ENCODE results near the gene UBE2Q1.

UBE2Q1 gene
- total RNA-seq = 73.5 to 134 (median 121) reads per million in 9 experiments

DNA sequence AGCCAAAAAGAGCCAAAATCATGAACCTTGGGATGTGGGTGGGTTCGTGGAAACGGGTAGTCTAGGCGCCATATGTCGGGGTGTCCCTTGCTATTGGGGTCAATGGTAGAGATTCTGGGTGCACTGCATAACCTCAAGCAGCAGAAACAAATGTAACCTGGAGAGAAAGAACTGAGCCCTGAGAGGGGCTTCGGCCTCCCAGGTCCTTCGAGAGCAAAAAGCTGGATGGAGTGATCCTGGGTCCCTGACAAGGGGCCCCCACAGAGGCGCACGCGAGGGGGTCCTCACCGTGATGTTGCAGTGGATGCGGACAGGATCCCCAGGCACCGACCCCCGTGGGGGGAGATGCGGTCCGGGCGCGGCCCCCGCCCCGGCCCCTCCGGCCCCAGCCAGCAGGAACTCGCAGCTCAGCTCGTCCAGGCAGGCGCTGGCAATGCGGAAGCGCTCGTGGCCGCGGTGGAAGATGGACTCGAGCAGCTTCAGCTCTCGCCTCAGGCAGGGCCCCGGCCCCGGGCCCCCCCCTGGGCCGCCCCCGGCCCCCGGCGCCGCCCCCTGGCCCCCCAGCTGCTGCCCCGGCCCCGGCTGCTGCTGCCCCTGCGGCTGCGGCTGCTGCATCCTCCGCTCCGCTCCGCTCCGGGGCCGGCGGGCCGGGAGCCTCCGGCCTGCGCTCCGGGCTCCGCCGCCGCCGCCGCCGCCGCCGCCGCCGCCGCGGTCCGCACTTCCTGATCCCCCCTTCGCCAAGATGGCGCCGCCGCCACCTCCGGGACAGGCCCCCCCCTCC, at the start of gene UBE2Q1:
UBE2Q1 (minus strand) TSS at position 724 of the 781 bp plus-strand sequence; CDS start at position 615, 109 bp downstream.
- Mint-ChIP-seq H3K4me1 (ENCODE audit: low read depth in 2 of 2) (peaks cover 33 to 40% of the 10 kb centered on the region in 2 donors), H3K9me3 (no peaks in the 10 kb centered on the region), H3K36me3 (ENCODE audit: insufficient read depth) (peaks cover 46% of the 10 kb centered on the region), H3K27me3 (no peaks in the 10 kb centered on the region), H3K4me3 (peak within 1 kb of the TSS; percentile 93 to 94), H3K27ac (peak within 1 kb of the TSS; percentile 88 to 92)
- peak; percentile 1 for ATAC-seq (replicated peaks)
- DNase-seq = peak; percentile 25 to 31 (median 29)

GRCh38 chr1:154607609-154608396, 49.3 kb upstream of the UBE2Q1 start, which contains the start of gene ADAR:
Gene ADAR (minus strand): TSS chr1:154608186. CDS start chr1:154608006, 180 bp downstream.
- peak; percentile 83 to 87 (median 86) for DNase-seq
- peaks cover 34% of the 10 kb centered on the region for H3K36me3 Mint-ChIP-seq (ENCODE audit: insufficient read depth)
- H3K27me3 Mint-ChIP-seq = no peaks in the 10 kb centered on the region
- peak; percentile 83 for ATAC-seq (replicated peaks)
- H3K4me1 Mint-ChIP-seq (ENCODE audit: low read depth in 2 of 2) = peaks cover 46 to 70% of the 10 kb centered on the region in 2 donors
- H3K27ac Mint-ChIP-seq = peak within 1 kb of the TSS; percentile 86 to 92
- H3K9me3 Mint-ChIP-seq = no peaks in the 10 kb centered on the region
- H3K4me3 Mint-ChIP-seq = peak within 1 kb of the TSS; percentile 74 to 89

GRCh38 chr1:154607106-154607608, 48.7 kb upstream of the UBE2Q1 start:
- no peak for ATAC-seq (replicated peaks)

GRCh38 chr1:154605534-154605933, 47.1 kb upstream of the UBE2Q1 start:
- H3K27ac Mint-ChIP-seq = peak overlapping the region; percentile 23 to 92
- no peaks in the 10 kb centered on the region for H3K9me3 Mint-ChIP-seq
- ATAC-seq (replicated peaks) (no peak), DNase-seq (no peak)
- peaks cover 48 to 80% of the 10 kb centered on the region in 2 donors for H3K4me1 Mint-ChIP-seq (ENCODE audit: low read depth in 2 of 2)
- no peaks in the 10 kb centered on the region for H3K27me3 Mint-ChIP-seq
- H3K4me3 Mint-ChIP-seq = peak overlapping the region; percentile 37 to 74
- peaks cover 51% of the 10 kb centered on the region for H3K36me3 Mint-ChIP-seq (ENCODE audit: insufficient read depth)

More at GRCh38 chr1:154607106-154607608, 48.7 kb upstream of the UBE2Q1 start:
- H3K4me3 Mint-ChIP-seq = peak overlapping the region; percentile 74 to 89
- no peaks in the 10 kb centered on the region for H3K27me3 Mint-ChIP-seq
- peak overlapping the region; percentile 86 to 92 for H3K27ac Mint-ChIP-seq
- no peak for DNase-seq
- no peaks in the 10 kb centered on the region for H3K9me3 Mint-ChIP-seq
- peaks cover 37% of the 10 kb centered on the region for H3K36me3 Mint-ChIP-seq (ENCODE audit: insufficient read depth)
- peaks cover 46 to 72% of the 10 kb centered on the region in 2 donors for H3K4me1 Mint-ChIP-seq (ENCODE audit: low read depth in 2 of 2)

DNA sequence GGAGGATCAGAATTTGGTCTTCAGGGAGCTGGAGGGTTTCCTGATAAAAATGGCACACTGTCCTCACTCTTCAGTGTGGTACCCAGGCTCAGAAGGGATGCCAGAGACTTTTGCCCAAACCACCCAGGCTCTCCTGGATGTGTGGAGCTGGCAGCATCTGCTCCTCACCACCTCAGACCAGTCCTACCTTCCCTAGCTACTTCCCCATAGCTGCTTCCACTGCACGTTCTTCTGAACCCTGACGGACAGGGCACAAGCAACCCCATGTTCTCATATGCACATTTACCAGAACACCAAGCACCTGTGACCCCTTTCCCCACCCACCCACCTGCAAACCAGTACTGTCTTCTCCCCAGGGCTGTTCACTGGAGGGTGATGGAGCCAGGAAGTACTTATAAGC, 44.9 kb upstream of the UBE2Q1 start:
- H3K27me3 Mint-ChIP-seq = no peaks in the 10 kb centered on the region
- H3K9me3 Mint-ChIP-seq = no peaks in the 10 kb centered on the region
- H3K4me1 Mint-ChIP-seq (ENCODE audit: low read depth in 2 of 2) = peaks cover 46 to 84% of the 10 kb centered on the region in 2 donors
- DNase-seq (no peak), ATAC-seq (replicated peaks) (no peak)
- H3K27ac Mint-ChIP-seq = peak overlapping the region; percentile 66 to 92
- H3K4me3 Mint-ChIP-seq = peak overlapping the region in 1 of 2 donors; percentile 37
- H3K36me3 Mint-ChIP-seq (ENCODE audit: insufficient read depth) = peaks cover 61% of the 10 kb centered on the region

GRCh38 chr1:154599658-154600057, 41.2 kb upstream of the UBE2Q1 start:
- Mint-ChIP-seq H3K4me3 (peak overlapping the region in 1 of 2 donors; percentile 42), H3K27ac (peak overlapping the region; percentile 66 to 82), H3K9me3 (no peaks in the 10 kb centered on the region), H3K4me1 (ENCODE audit: low read depth in 2 of 2) (peaks cover 29 to 66% of the 10 kb centered on the region in 2 donors), H3K27me3 (no peaks in the 10 kb centered on the region), H3K36me3 (ENCODE audit: insufficient read depth) (peaks cover 80% of the 10 kb centered on the region)
- no peak for ATAC-seq (replicated peaks)
- no peak for DNase-seq

GRCh38 chr1:154598871-154599635, 40.6 kb upstream of the UBE2Q1 start:
- H3K27ac Mint-ChIP-seq = peak overlapping the region; percentile 66 to 82
- H3K27me3 Mint-ChIP-seq = no peaks in the 10 kb centered on the region
- H3K4me3 Mint-ChIP-seq = no peak overlapping the region
- H3K36me3 Mint-ChIP-seq (ENCODE audit: insufficient read depth) = peaks cover 84% of the 10 kb centered on the region
- no peaks in the 10 kb centered on the region for H3K9me3 Mint-ChIP-seq
- H3K4me1 Mint-ChIP-seq (ENCODE audit: low read depth in 2 of 2) = peaks cover 23 to 60% of the 10 kb centered on the region in 2 donors
- ATAC-seq (replicated peaks) (no peak), DNase-seq (no peak)

GRCh38 chr1:154595621-154596020, 37.2 kb upstream of the UBE2Q1 start:
- no peak for ATAC-seq (replicated peaks)

GRCh38 chr1:154594811-154595210, 36.3 kb upstream of the UBE2Q1 start:
- Mint-ChIP-seq H3K9me3 (no peaks in the 10 kb centered on the region), H3K36me3 (ENCODE audit: insufficient read depth) (peaks cover 92% of the 10 kb centered on the region), H3K27ac (no peak overlapping the region), H3K4me1 (ENCODE audit: low read depth in 2 of 2) (peaks cover 5 to 24% of the 10 kb centered on the region in 2 donors), H3K27me3 (no peaks in the 10 kb centered on the region), H3K4me3 (no peak overlapping the region)
- ATAC-seq (replicated peaks) = no peak
- no peak for DNase-seq

More at GRCh38 chr1:154595621-154596020, 37.2 kb upstream of the UBE2Q1 start:
- no peak for DNase-seq
- no peaks in the 10 kb centered on the region for H3K27me3 Mint-ChIP-seq
- no peak overlapping the region for H3K27ac Mint-ChIP-seq
- H3K4me1 Mint-ChIP-seq (ENCODE audit: low read depth in 2 of 2) = peaks cover 12 to 32% of the 10 kb centered on the region in 2 donors
- H3K9me3 Mint-ChIP-seq = no peaks in the 10 kb centered on the region
- no peak overlapping the region for H3K4me3 Mint-ChIP-seq
- peaks cover 92% of the 10 kb centered on the region for H3K36me3 Mint-ChIP-seq (ENCODE audit: insufficient read depth)

DNA sequence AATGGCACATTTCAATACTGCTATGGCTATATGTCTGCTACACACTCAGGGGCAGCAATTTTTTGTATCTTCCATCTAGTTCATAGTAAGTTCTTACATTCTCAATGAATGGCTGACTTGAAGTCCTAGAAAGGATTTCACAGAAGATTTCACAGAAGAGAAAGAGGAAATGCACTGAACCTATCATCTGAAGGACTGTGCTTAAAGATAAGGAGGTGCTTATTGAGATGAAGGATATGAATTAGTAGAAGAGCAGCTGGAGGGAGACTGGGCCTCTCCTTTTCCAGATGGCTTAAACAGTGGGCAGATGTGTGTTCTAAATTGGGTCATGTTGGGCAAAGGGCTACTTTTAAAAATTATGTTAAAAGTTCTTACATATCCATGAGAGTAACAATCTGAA, 34.9 kb upstream of the UBE2Q1 start:
- Mint-ChIP-seq H3K36me3 (ENCODE audit: insufficient read depth) (peaks cover 98% of the 10 kb centered on the region), H3K27ac (no peak overlapping the region)
- DNase-seq = no peak

DNA sequence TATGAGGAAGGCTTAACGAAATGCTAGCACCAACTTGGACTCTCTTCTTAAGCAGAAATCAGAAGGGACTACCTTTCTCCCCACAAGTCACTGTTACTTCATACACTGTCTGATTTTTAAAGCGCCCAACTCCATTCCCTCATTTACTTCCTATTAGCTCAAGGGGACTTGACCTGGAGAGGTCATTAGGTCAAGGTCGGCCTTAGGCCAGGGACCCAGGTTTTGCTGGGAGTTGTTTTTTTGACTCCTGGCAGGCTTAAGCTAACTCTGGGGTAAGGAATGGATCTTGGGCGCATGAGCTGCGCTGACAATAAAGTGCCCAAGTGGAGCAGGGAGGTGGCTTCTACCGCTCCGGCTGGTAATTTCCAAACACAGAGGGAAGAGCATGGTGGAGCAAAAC, 32.7 kb upstream of the UBE2Q1 start:
- H3K9me3 Mint-ChIP-seq = no peaks in the 10 kb centered on the region
- H3K27ac Mint-ChIP-seq = peak overlapping the region in 1 of 2 donors; percentile 64
- no peaks in the 10 kb centered on the region for H3K27me3 Mint-ChIP-seq
- no peak for ATAC-seq (replicated peaks)
- no peak for DNase-seq
- peaks cover 98% of the 10 kb centered on the region for H3K36me3 Mint-ChIP-seq (ENCODE audit: insufficient read depth)
- no peak overlapping the region for H3K4me3 Mint-ChIP-seq
- peaks cover 0 to 7% of the 10 kb centered on the region in 2 donors for H3K4me1 Mint-ChIP-seq (ENCODE audit: low read depth in 2 of 2)

More for the DNA sequence above, 34.9 kb upstream of the UBE2Q1 start:
- Mint-ChIP-seq H3K4me1 (ENCODE audit: low read depth in 2 of 2) (peaks cover 2 to 14% of the 10 kb centered on the region in 2 donors), H3K27me3 (no peaks in the 10 kb centered on the region), H3K4me3 (no peak overlapping the region), H3K9me3 (no peaks in the 10 kb centered on the region)
- no peak for ATAC-seq (replicated peaks)

GRCh38 chr1:154590756-154591155, 32.3 kb upstream of the UBE2Q1 start:
- Mint-ChIP-seq H3K27me3 (no peaks in the 10 kb centered on the region), H3K27ac (peak overlapping the region in 1 of 2 donors; percentile 64), H3K4me3 (no peak overlapping the region), H3K4me1 (ENCODE audit: low read depth in 2 of 2) (peaks cover 0 to 7% of the 10 kb centered on the region in 2 donors), H3K9me3 (no peaks in the 10 kb centered on the region), H3K36me3 (ENCODE audit: insufficient read depth) (peaks cover 98% of the 10 kb centered on the region)
- ATAC-seq (replicated peaks) (no peak), DNase-seq (no peak)
